HG03066 (cell line): ENCODE results near the gene ARG2.

Experiments used
- ATAC-seq: cut with Tn5 transposase; IDR thresholded peaks from one replicate; pipeline ENCODE4 v1.9.1; 2021; ENCODE audit warnings: low read depth; ENCODE audit not compliant: unreplicated experiment

ARG2 gene

GRCh38 chr14:67619446-67620216, at the start of gene ARG2:
Gene ARG2 (plus strand): TSS chr14:67619920. CDS start chr14:67619978, 58 bp downstream.
- ATAC-seq: peak; percentile 95

- no peak for ATAC-seq
Measured at GRCh38 chr14:67570453-67570852, 49.3 kb upstream of the ARG2 start.

- no peak for ATAC-seq
Measured at GRCh38 chr14:67571275-67571990, 48.3 kb upstream of the ARG2 start.

GRCh38 chr14:67571991-67572323, 47.8 kb upstream of the ARG2 start:
- ATAC-seq: no peak

- ATAC-seq: no peak
Measured at GRCh38 chr14:67572608-67573007, 47.1 kb upstream of the ARG2 start.

- no peak for ATAC-seq
Measured at GRCh38 chr14:67573228-67574010, 46.3 kb upstream of the ARG2 start.

- ATAC-seq: no peak
Measured at GRCh38 chr14:67574156-67574555, 45.6 kb upstream of the ARG2 start.

- ATAC-seq: no peak
Measured at GRCh38 chr14:67574806-67575205, 44.9 kb upstream of the ARG2 start.

- no peak for ATAC-seq
Measured at GRCh38 chr14:67575684-67576083, 44.0 kb upstream of the ARG2 start.

GRCh38 chr14:67576216-67576955, 43.3 kb upstream of the ARG2 start:
- ATAC-seq: no peak

- no peak for ATAC-seq
Measured at GRCh38 chr14:67577181-67577808, 42.4 kb upstream of the ARG2 start.

- no peak for ATAC-seq
Measured at GRCh38 chr14:67577909-67578749, 41.6 kb upstream of the ARG2 start.

GRCh38 chr14:67579040-67579439, 40.7 kb upstream of the ARG2 start:
- ATAC-seq: no peak

- no peak for ATAC-seq
Measured at GRCh38 chr14:67579636-67580035, 40.1 kb upstream of the ARG2 start.

- ATAC-seq: no peak
Measured at GRCh38 chr14:67580336-67581171, 39.2 kb upstream of the ARG2 start.

- ATAC-seq: no peak
Measured at GRCh38 chr14:67581643-67582042, 38.1 kb upstream of the ARG2 start.

- ATAC-seq: no peak
Measured at GRCh38 chr14:67582061-67582460, 37.7 kb upstream of the ARG2 start.
